BJ (cell line): ENCODE data around the gene WDR7. TPM values are rescaled to one million over a fixed set of nuclear protein-coding genes. Genes with fewer than 3 reads are reported as not detected.

Experiments used
- CTCF ChIA-PET: fragments of 350-600 bp; formaldehyde crosslinking; extraction: SDS; loops from one replicate; lab custom pipeline; 2021; ENCODE audit warnings: antibody characterized with exemption, inconsistent platforms; lab: Yijun Ruan, JAX
- POLR2A ChIA-PET: fragments of 300-600 bp; sonication (Branson Sonifier 250); formaldehyde crosslinking; extraction: SDS; loops from one replicate; lab custom pipeline; 2021; ENCODE audit warnings: antibody characterized with exemption; lab: Charles Lee
- DNase-seq: peaks from one replicate; pipeline ENCODE4 v3.0.0-alpha.2; 2011; ENCODE audit warnings: low read depth
- H3K27me3 ChIP-seq: 2 replicates; pipeline ENCODE4 v1.6.0; 2011; ENCODE audit warnings: low read length; ENCODE audit not compliant: control insufficient read depth, insufficient read depth
- H3K36me3 ChIP-seq: 2 replicates; pipeline ENCODE4 v1.5.1; 2011; ENCODE audit warnings: low read length; ENCODE audit not compliant: control insufficient read depth, insufficient read depth
- H3K4me3 ChIP-seq: 2 replicates; pipeline ENCODE4 v1.5.1; 2011; ENCODE audit warnings: low read depth, mild to moderate bottlenecking, control low read depth, low read length
- CTCF ChIP-seq: IDR thresholded peaks from 2 replicates; pipeline ENCODE4 v1.5.1; 2011; ENCODE audit warnings: low read depth, mild to moderate bottlenecking, control low read depth, inconsistent platforms, low read length, moderate library complexity; ENCODE audit not compliant: insufficient read depth
- polyA plus RNA-seq: library from polyadenylated mRNA; depleted of rRNA; stranded (reverse); fragments of >200 nt; gene quantifications from 2 replicates; pipeline ENCODE4 v1.2.3, GENCODE V29; 2011

WDR7 gene
- polyA plus RNA-seq, 1 experiment = 9.7 TPM

- Histone ChIP-seq H3K27me3 (no peaks in the 10 kb centered on the region), H3K36me3 (no peaks in the 10 kb centered on the region), H3K4me3 (no peak overlapping the region)
- ChIA-PET POLR2A (no interaction called here), CTCF (no interaction called here)
- no peak for DNase-seq
- no peak for TF ChIP-seq CTCF
Measured at GRCh38 chr18:56770097-56770496, 118.9 kb downstream of the WDR7 start.

- no peak for TF ChIP-seq CTCF
- CTCF ChIA-PET = no interaction called here
- POLR2A ChIA-PET = no interaction called here
- H3K4me3 ChIP-seq = no peak overlapping the region
- no peaks in the 10 kb centered on the region for H3K27me3 ChIP-seq
- peak; percentile 9 for DNase-seq
- no peaks in the 10 kb centered on the region for H3K36me3 ChIP-seq
Measured at GRCh38 chr18:56770873-56771272, 119.7 kb downstream of the WDR7 start.

GRCh38 chr18:56775701-56776100, 124.5 kb downstream of the WDR7 start:
- no peaks in the 10 kb centered on the region for H3K36me3 ChIP-seq
- no peak for TF ChIP-seq CTCF
- H3K4me3 ChIP-seq = no peak overlapping the region
- H3K27me3 ChIP-seq = no peaks in the 10 kb centered on the region
- POLR2A ChIA-PET = no interaction called here
- CTCF ChIA-PET = no interaction called here
- no peak for DNase-seq

GRCh38 chr18:56787390-56787789, 136.2 kb downstream of the WDR7 start:
- POLR2A ChIA-PET = no interaction called here
- no peak for TF ChIP-seq CTCF
- no peaks in the 10 kb centered on the region; the same call in 1 of the 2 replicates for H3K36me3 ChIP-seq
- no peak for DNase-seq
- no peak overlapping the region for H3K4me3 ChIP-seq
- no peaks in the 10 kb centered on the region for H3K27me3 ChIP-seq
- CTCF ChIA-PET = interaction anchor here (1.0 kb wide), 1 partner anchor 88 kb away, joined by 3 read pairs; no protein-coding TSS in a partner anchor

GRCh38 chr18:56789004-56789888, 138.1 kb downstream of the WDR7 start:
- DNase-seq = no peak

More at GRCh38 chr18:56789004-56789888, 138.1 kb downstream of the WDR7 start:
- ChIA-PET CTCF (interaction anchor here (0.7 to 1.5 kb wide), 5 partner anchors 8 to 37 kb away, joined by 3 read pairs; no protein-coding TSS in a partner anchor), POLR2A (no interaction called here)
- Histone ChIP-seq H3K4me3 (no peak overlapping the region), H3K27me3 (no peaks in the 10 kb centered on the region), H3K36me3 (no peaks in the 10 kb centered on the region; the same call in 1 of the 2 replicates)
- TF ChIP-seq CTCF = peak; percentile 57
